ENCODE measurements around the gene NRXN3.

NRXN3 gene

GRCh38 chr14:79730196-79730595 lies 1560.0 kb downstream of the NRXN3 start:
- Mint-ChIP-seq H3K36me3 (ENCODE audit: low read depth) (peaks cover 4% of the 10 kb centered on the region), H3K27ac (peak overlapping the region in 1 of 3 experiments; percentile 9), H3K4me3 (no peak overlapping the region), H3K27me3 (ENCODE audit: low read depth) (no peaks in the 10 kb centered on the region), H3K4me1 (peaks cover 20% of the 10 kb centered on the region), H3K9me3 (peaks cover 3% of the 10 kb centered on the region)
- no peak for TF ChIP-seq CTCF (IDR thresholded peaks at IDR 0.05; ENCODE audit: unreplicated experiment in 3 of 3)

GRCh38 chr14:79730953-79731352 lies 1560.8 kb downstream of the NRXN3 start:
- H3K27ac Mint-ChIP-seq, result peak overlapping the region in 1 of 3 experiments; percentile 38
- TF ChIP-seq CTCF (IDR thresholded peaks at IDR 0.05; ENCODE audit: unreplicated experiment in 3 of 3), result no peak
- H3K4me1 Mint-ChIP-seq, result peaks cover 20% of the 10 kb centered on the region
- no peaks in the 10 kb centered on the region for H3K27me3 Mint-ChIP-seq (ENCODE audit: low read depth)
- peaks cover 10% of the 10 kb centered on the region for H3K36me3 Mint-ChIP-seq (ENCODE audit: low read depth)
- no peak overlapping the region for H3K4me3 Mint-ChIP-seq
- peaks cover 9% of the 10 kb centered on the region for H3K9me3 Mint-ChIP-seq

- Mint-ChIP-seq H3K27me3 (ENCODE audit: low read depth) (no peaks in the 10 kb centered on the region), H3K4me1 (peaks cover 12% of the 10 kb centered on the region), H3K4me3 (no peak overlapping the region), H3K9me3 (peaks cover 23% of the 10 kb centered on the region), H3K36me3 (ENCODE audit: low read depth) (peaks cover 28% of the 10 kb centered on the region), H3K27ac (peak overlapping the region in 2 of 3 experiments; percentile 20 to 39)
- TF ChIP-seq CTCF (IDR thresholded peaks at IDR 0.05; ENCODE audit: unreplicated experiment in 3 of 3), result no peak
These were observed 1562.9 kb downstream of the NRXN3 start for GRCh38 chr14:79732911-79733655.

- no peaks in the 10 kb centered on the region for H3K27me3 Mint-ChIP-seq (ENCODE audit: low read depth)
- TF ChIP-seq CTCF (IDR thresholded peaks at IDR 0.05; ENCODE audit: unreplicated experiment in 3 of 3), result no peak
- no peak overlapping the region for H3K27ac Mint-ChIP-seq
- H3K36me3 Mint-ChIP-seq (ENCODE audit: low read depth), result peaks cover 35% of the 10 kb centered on the region
- peaks cover 12% of the 10 kb centered on the region for H3K4me1 Mint-ChIP-seq
- H3K4me3 Mint-ChIP-seq, result no peak overlapping the region
- H3K9me3 Mint-ChIP-seq, result peaks cover 28% of the 10 kb centered on the region
These were observed 1564.0 kb downstream of the NRXN3 start for GRCh38 chr14:79734151-79734550.

- Mint-ChIP-seq H3K27me3 (ENCODE audit: low read depth) (no peaks in the 10 kb centered on the region), H3K36me3 (ENCODE audit: low read depth) (peaks cover 36% of the 10 kb centered on the region), H3K4me3 (no peak overlapping the region), H3K9me3 (peaks cover 30% of the 10 kb centered on the region), H3K4me1 (peaks cover 12% of the 10 kb centered on the region), H3K27ac (no peak overlapping the region)
- no peak for TF ChIP-seq CTCF (IDR thresholded peaks at IDR 0.05; ENCODE audit: unreplicated experiment in 3 of 3)
These were observed 1564.5 kb downstream of the NRXN3 start for GRCh38 chr14:79734656-79735055.

GRCh38 chr14:79735121-79735520 lies 1564.9 kb downstream of the NRXN3 start:
- Mint-ChIP-seq H3K36me3 (ENCODE audit: low read depth) (peaks cover 41% of the 10 kb centered on the region), H3K4me1 (peaks cover 17% of the 10 kb centered on the region), H3K9me3 (peaks cover 35% of the 10 kb centered on the region), H3K27ac (peak overlapping the region in 1 of 3 experiments; percentile 24), H3K27me3 (ENCODE audit: low read depth) (no peaks in the 10 kb centered on the region), H3K4me3 (no peak overlapping the region)
- no peak for TF ChIP-seq CTCF (IDR thresholded peaks at IDR 0.05; ENCODE audit: unreplicated experiment in 3 of 3)
